Ectodermal cell (in vitro differentiated cells): ENCODE results near the gene SEC14L2. TPM values are rescaled to one million over a fixed set of nuclear protein-coding genes. Genes with fewer than 3 reads are reported as not detected.

ENCODE experiments used
- H3K27ac ChIP-seq: 2 replicates; pipeline ENCODE4 v1.7.0; 2013; ENCODE audit warnings: mild to moderate bottlenecking, low read depth, low read length; ENCODE audit not compliant: insufficient read depth, poor library complexity, severe bottlenecking
- H3K27me3 ChIP-seq: 2 replicates; pipeline ENCODE4 v1.7.0; 2013; ENCODE audit warnings: mild to moderate bottlenecking, low read length; ENCODE audit not compliant: insufficient read depth, control insufficient read depth, poor library complexity, severe bottlenecking
- H3K36me3 ChIP-seq: one replicate; pipeline ENCODE4 v1.7.0; 2013; ENCODE audit warnings: low read length; ENCODE audit not compliant: control insufficient read depth, insufficient read depth
- H3K4me1 ChIP-seq: one replicate; pipeline ENCODE4 v1.7.0; 2013; ENCODE audit warnings: low read length; ENCODE audit not compliant: control insufficient read depth, insufficient read depth
- H3K4me3 ChIP-seq: 2 replicates; pipeline ENCODE4 v1.7.0; 2013; ENCODE audit warnings: low read depth, low read length, control low read depth; ENCODE audit not compliant: insufficient read depth
- H3K9me3 ChIP-seq: 2 replicates; pipeline ENCODE4 v1.7.0; 2013; ENCODE audit warnings: mild to moderate bottlenecking, low read length, moderate library complexity; ENCODE audit not compliant: control insufficient read depth
- WGBS, 2 experiments: methylation state at CpG; one replicate each; pipeline ENCODE4 v1.1.7; 2013; ENCODE audit warnings: missing lambda C conversion rate in 2 of 2; 5-methylcytosine and 5-hydroxymethylcytosine counted together
- polyA plus RNA-seq, 4 experiments: library from polyadenylated mRNA; stranded (reverse); fragments of 50-300 nt; gene quantifications; one replicate each; pipeline ENCODE4 v1.2.3, GENCODE V29; 2013

The SEC14L2 gene
- 6.9 TPM for polyA plus RNA-seq (2013, experiment 1 of 4)
- 8.9 TPM for polyA plus RNA-seq (2013, experiment 2 of 4)
- 5.9 TPM for polyA plus RNA-seq (2013, experiment 3 of 4)
- polyA plus RNA-seq (2013, experiment 4 of 4), result 9.4 TPM

DNA sequence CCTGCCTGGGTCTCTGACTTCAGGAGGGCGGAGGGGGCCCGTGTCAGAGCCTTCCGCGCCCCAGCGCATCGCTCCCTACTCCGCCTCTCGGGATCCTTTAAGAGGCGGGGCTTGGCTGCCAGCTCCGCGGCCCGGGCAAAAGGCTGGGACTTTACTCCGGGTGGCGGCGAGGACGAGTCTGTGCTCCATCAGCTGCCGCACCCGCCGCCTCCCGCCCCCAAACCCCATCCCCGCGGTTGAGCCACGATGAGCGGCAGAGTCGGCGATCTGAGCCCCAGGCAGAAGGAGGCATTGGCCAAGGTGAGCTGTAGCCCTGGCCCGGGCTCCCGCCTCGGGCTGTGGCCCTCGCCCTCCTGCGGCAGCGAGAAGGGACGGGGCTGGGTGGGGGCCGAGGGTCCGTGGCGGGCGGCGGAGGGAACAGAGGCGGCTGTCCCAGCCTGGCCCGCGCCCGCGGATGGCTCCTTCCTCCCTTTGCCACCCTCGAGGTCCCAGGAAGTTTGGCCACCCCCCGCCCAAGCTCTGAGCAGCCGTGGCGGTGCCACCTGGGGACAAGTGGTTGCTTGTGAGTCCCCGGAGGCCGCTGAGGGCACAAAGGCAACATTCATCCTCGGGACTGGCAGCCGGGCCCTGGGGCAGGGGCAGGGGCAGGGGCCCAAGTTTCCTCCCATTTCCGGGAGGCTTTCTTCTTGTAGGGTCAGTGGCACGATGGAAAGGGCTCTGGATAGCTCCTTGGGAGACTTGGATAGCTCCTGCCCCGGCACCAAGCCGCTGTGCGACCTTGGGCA is at the start of gene SEC14L2:
Gene SEC14L2, plus strand, starts transcription at position 148 of the 785 bp plus-strand sequence. Its CDS starts 99 bp downstream, at position 247.
- no peaks in the 10 kb centered on the region for H3K9me3 ChIP-seq
- peaks cover 34% of the 10 kb centered on the region for H3K27me3 ChIP-seq
- peaks cover 16% of the 10 kb centered on the region for H3K4me1 ChIP-seq
- 1 to 2% methylated on average over 56 of the region's 56 CpGs for WGBS, 2 experiments
- H3K4me3 ChIP-seq, result peak within 1 kb of the TSS; percentile 49
- H3K36me3 ChIP-seq, result no peaks in the 10 kb centered on the region
- no peak within 1 kb of the TSS for H3K27ac ChIP-seq

DNA sequence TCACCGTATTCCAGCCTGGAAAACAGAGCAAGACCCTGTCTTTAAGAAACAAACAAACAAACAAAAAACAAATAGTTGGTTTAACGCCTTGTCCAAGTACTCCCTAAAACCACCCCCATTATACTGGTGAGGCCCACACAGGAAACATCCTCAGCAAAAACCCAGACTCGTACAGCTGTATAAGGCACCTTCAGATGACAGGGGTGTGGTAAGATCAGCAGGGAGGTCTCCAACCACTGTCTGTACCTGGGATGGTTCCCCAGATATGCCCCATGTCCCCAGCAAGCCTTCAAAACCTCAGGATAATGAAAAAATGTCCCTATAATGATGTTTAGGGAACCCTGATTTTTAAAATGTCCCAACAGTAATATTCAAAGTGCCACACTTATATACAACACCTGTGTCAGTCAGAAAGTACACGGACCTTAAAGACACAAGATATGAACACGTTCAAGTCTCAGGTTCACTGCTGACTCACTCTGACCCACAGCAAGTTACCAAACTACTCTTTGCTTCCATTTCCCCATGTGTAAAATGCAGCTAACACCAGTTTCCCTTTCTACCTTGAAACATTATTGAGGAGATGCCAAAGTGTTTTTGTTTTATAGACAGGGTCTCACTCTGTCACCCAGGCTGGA is 49.4 kb upstream of the SEC14L2 start:
- no peaks in the 10 kb centered on the region for H3K27me3 ChIP-seq
- WGBS, 2 experiments, result 92 to 94% methylated on average over 5 of the region's 5 CpGs
- no peak overlapping the region for H3K27ac ChIP-seq
- no peaks in the 10 kb centered on the region for H3K4me1 ChIP-seq
- no peaks in the 10 kb centered on the region for H3K9me3 ChIP-seq
- no peak overlapping the region for H3K4me3 ChIP-seq
- peaks cover 62% of the 10 kb centered on the region for H3K36me3 ChIP-seq

DNA sequence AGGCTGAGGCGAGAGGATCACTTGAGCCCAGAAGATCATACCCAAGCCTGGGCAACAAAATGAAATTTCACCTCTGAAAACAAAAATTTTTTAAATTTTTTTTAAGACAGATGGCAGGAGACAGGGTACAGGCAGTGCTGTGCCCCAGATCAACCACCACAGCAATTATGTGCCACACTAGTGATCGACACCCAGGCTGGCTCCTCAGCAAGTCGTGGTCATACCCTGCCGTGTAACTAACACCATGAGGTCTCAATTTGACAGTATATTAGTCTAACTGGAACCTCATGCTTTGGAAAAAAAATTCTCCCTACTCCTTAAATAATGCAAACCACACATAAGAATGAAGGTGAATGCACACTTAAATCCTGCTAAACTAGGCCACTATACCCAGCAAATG is 48.4 kb upstream of the SEC14L2 start:
- no peak overlapping the region for H3K4me3 ChIP-seq
- H3K4me1 ChIP-seq, result no peaks in the 10 kb centered on the region
- H3K36me3 ChIP-seq, result peaks cover 58% of the 10 kb centered on the region
- no peak overlapping the region for H3K27ac ChIP-seq
- H3K27me3 ChIP-seq, result no peaks in the 10 kb centered on the region
- no peaks in the 10 kb centered on the region for H3K9me3 ChIP-seq
- 93 to 97% methylated on average over 4 of the region's 4 CpGs for WGBS, 2 experiments

DNA sequence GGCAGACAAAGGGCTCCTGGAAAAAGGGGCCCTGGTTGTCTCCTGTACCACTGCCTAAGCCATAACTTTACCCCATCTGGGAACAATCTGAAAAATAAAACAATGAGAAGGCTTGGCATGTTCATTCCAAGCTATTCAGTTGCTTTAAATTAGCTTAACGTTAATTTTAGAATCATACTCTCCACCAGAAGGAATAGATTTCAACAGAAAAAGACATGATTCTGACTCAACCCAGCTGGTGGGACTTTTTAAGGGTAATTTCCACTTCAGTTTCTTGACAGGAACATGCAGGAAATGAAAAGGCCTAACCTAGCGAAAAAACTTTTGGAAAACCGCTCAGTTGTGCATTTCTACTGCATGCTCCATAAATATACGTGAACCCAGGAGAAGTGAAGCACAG is 48.0 kb upstream of the SEC14L2 start:
- Histone ChIP-seq H3K4me1 (no peaks in the 10 kb centered on the region), H3K27ac (no peak overlapping the region), H3K9me3 (no peaks in the 10 kb centered on the region), H3K4me3 (no peak overlapping the region), H3K27me3 (no peaks in the 10 kb centered on the region), H3K36me3 (peaks cover 54% of the 10 kb centered on the region)
- 97 to 99% methylated on average over 4 of the region's 4 CpGs for whole genome bisulfite sequencing, 2 experiments

DNA sequence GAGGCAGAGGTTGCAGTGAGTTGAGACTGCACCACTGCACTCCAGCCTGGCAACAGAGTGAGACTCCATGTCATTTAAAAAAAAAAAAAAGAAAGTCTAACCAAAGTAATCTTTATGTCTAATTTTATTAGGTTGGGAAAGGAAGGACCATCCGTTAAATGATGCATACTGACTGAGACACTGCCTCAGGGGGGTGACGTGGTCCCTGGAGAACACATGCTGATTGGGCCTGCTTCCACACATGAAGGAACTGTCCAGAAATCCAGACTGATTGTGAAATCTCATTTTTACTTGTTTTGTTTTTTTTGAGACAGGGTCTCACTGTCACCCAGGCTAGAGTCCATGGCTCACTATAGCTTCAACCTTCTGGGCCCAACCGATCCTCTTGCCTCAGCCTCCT is 45.6 kb upstream of the SEC14L2 start:
- no peaks in the 10 kb centered on the region for H3K9me3 ChIP-seq
- peaks cover 8% of the 10 kb centered on the region for H3K4me1 ChIP-seq
- no peaks in the 10 kb centered on the region for H3K27me3 ChIP-seq
- 92 to 95% methylated on average over 3 of the region's 3 CpGs for WGBS, 2 experiments
- no peak overlapping the region for H3K4me3 ChIP-seq
- H3K36me3 ChIP-seq, result peaks cover 31% of the 10 kb centered on the region
- no peak overlapping the region for H3K27ac ChIP-seq

DNA sequence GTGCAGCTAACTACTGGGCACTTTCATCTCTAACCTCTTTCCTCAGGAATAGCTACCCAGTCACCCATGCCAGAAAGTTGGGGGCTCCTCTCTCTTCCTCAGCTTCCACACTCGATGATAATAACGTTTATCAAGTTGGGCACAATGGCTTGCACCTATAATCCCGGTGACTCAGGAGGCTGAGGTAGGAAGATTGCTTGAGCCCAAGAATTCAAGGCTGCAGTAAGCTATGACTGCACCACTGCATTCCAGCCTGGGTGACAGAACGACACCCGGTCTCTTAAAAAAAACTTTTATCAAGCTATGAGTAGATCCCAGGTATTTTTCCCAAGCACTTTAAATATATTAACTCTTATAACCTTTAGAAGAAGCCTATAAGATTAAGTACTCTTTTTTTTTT is 42.2 kb upstream of the SEC14L2 start:
- no peaks in the 10 kb centered on the region for H3K9me3 ChIP-seq
- no peaks in the 10 kb centered on the region for H3K27me3 ChIP-seq
- no peak overlapping the region for H3K4me3 ChIP-seq
- H3K4me1 ChIP-seq, result peaks cover 8% of the 10 kb centered on the region
- no peak overlapping the region for H3K27ac ChIP-seq
- peaks cover 17% of the 10 kb centered on the region for H3K36me3 ChIP-seq
- 97% methylated on average over 5 of the region's 5 CpGs for WGBS, 2 experiments

DNA sequence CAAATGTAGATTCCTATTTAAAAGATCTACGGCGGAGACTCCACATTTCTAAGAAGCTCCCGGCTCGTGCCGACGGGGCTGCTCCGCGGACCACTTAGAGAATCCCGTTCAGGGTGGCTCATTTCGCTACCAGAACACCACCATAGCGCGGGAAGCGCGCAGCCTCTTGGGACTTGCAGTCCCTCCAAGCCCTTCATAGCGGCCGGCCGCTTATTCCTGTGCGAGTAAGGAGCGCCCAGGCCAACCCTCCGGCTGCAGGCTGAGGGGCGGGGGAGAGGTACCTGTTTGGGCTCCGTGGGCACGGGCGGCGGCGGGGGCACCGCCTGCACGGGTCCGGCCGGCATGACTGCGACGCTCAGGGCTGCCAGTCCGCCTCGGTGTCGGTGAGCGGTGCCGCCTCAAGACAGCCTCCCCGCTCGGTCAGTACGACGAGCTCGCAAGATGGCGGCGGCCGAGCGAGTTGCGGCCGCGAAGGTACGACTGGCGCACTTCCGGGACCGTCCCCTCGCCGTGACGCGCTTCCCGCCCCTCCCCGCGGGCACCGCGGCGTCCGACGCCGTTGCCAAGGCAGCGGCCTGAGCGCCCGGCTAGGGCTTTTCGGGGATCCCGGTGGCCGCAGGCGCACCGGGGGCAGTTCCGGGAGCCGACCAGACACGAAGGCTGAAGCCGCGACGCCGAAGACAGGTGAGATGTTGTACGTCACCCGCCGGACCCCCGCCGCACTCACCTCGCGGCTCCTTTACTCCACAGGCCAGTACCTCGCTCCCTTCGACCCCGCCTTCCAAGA is 40.2 kb upstream of the SEC14L2 start, which contains the start of the genes CCDC157 and SF3A1:
Gene CCDC157, plus strand, starts transcription at position 559 of the 787 bp plus-strand sequence. CDS start 8,994 bp downstream, outside the sequence.
Gene SF3A1, minus strand, starts transcription at position 446 of the 787 bp plus-strand sequence. Its CDS starts 102 bp downstream, at position 344.
- Histone ChIP-seq H3K4me1 (peaks cover 8% of the 10 kb centered on the region), H3K27ac (peak within 1 kb of the TSS; percentile 90), H3K9me3 (no peaks in the 10 kb centered on the region), H3K4me3 (peak within 1 kb of the TSS; percentile 71), H3K36me3 (peaks cover 13% of the 10 kb centered on the region), H3K27me3 (no peaks in the 10 kb centered on the region)
- WGBS, 2 experiments, result 0% methylated on average over 91 of the region's 91 CpGs

DNA sequence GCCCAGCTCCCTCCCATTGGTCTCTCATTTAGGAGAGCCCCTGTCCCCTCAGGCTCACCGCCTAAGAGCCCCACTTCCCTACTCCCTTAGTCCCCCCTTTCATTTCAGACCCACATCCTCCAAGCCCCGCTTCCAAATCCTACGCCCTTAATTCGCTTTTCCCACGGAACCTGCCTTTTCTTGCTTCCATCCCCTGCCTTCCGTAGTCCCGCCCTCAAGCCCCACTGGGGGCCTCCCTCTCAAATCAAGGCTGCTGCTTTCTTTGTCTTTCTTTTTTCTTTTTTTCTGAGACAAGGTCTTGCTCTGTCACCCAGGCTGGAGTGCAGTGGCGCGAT is 39.6 kb upstream of the SEC14L2 start:
- Histone ChIP-seq H3K4me1 (peaks cover 8% of the 10 kb centered on the region), H3K36me3 (peaks cover 8% of the 10 kb centered on the region), H3K4me3 (peak overlapping the region; percentile 71), H3K9me3 (no peaks in the 10 kb centered on the region), H3K27me3 (no peaks in the 10 kb centered on the region), H3K27ac (peak overlapping the region; percentile 52)
- 1% methylated on average over 9 of the region's 9 CpGs for WGBS, 2 experiments

DNA sequence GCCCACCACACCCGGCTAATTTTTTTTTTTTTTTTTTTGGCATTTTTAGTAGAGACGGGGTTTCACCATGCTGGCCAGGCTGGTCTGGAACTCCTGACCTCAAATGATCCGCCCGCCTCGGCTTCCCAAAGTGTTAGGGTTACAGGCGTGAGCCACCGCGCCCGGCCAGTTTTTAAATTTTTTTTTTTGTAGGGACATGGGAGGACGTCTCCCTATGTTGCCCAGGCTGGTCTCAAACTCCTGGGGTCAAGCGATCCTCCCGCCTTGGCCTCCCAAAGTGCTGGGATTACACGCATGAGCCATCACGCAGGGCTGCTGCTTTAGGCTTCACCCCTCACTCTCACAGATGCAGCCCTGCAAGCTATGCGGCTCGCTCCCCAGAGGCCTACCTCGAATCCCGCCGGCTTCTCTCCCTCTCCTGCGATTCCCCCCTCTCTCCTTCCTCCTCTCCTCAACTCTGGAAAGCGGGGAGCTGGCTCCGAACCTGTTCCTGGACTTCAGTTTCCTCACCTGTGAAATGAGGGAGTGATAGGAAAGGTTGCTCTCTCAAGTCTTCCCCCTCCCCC is 39.1 kb upstream of the SEC14L2 start:
- Histone ChIP-seq H3K27me3 (no peaks in the 10 kb centered on the region), H3K27ac (no peak overlapping the region), H3K4me3 (peak overlapping the region; percentile 71), H3K4me1 (peaks cover 9% of the 10 kb centered on the region), H3K36me3 (peaks cover 2% of the 10 kb centered on the region), H3K9me3 (no peaks in the 10 kb centered on the region)
- 56 to 60% methylated on average over 20 of the region's 22 CpGs for WGBS, 2 experiments
